Activated T-cell treated with anti-CD3 and anti-CD28 coated beads, Interleukin-2, amount 50 U/mL, for 24 hours (primary cell): ENCODE measurements around the gene MYO5B.
"Not testable (repeated sequence)": the region's sequence is repeated elsewhere in the genome, so short reads cannot be mapped to it uniquely, and the experiment has no call there.

ENCODE experiments used
- DNase-seq: peaks from one replicate; pipeline ENCODE4 v3.0.0-alpha.2; 2020
- H3K27ac Mint-ChIP-seq: 2 replicates; pipeline ENCODE4 v1.8.0; 2020; ENCODE audit warnings: mild to moderate bottlenecking, mixed read lengths
- H3K27me3 Mint-ChIP-seq: 2 replicates; pipeline ENCODE4 v1.8.0; 2020; ENCODE audit warnings: mixed read lengths
- H3K36me3 Mint-ChIP-seq: 2 replicates; pipeline ENCODE4 v1.8.0; 2020; ENCODE audit warnings: low read depth, mixed read lengths
- H3K4me1 Mint-ChIP-seq: 2 replicates; pipeline ENCODE4 v1.8.0; 2020; ENCODE audit warnings: low read depth, mixed read lengths
- H3K4me3 Mint-ChIP-seq: 2 replicates; pipeline ENCODE4 v1.8.0; 2020; ENCODE audit warnings: mild to moderate bottlenecking, moderate library complexity, mixed read lengths
- H3K9me3 Mint-ChIP-seq: 2 replicates; pipeline ENCODE4 v1.8.0; 2020; ENCODE audit warnings: mixed read lengths

The MYO5B gene

GRCh38 chr18:50114448-50114847 lies 80.5 kb downstream of the MYO5B start:
- H3K4me1 Mint-ChIP-seq = no peaks in the 10 kb centered on the region
- peaks cover 32% of the 10 kb centered on the region for H3K27me3 Mint-ChIP-seq
- H3K27ac Mint-ChIP-seq = no peak overlapping the region
- DNase-seq = no peak
- no peaks in the 10 kb centered on the region for H3K36me3 Mint-ChIP-seq
- no peaks in the 10 kb centered on the region for H3K9me3 Mint-ChIP-seq
- no peak overlapping the region for H3K4me3 Mint-ChIP-seq

- Mint-ChIP-seq H3K36me3 (no peaks in the 10 kb centered on the region), H3K27ac (no peak overlapping the region), H3K27me3 (peaks cover 33% of the 10 kb centered on the region), H3K4me1 (no peaks in the 10 kb centered on the region), H3K9me3 (no peaks in the 10 kb centered on the region), H3K4me3 (no peak overlapping the region)
- DNase-seq = no peak
Measured at GRCh38 chr18:50113726-50114125, 81.2 kb downstream of the MYO5B start.

DNA sequence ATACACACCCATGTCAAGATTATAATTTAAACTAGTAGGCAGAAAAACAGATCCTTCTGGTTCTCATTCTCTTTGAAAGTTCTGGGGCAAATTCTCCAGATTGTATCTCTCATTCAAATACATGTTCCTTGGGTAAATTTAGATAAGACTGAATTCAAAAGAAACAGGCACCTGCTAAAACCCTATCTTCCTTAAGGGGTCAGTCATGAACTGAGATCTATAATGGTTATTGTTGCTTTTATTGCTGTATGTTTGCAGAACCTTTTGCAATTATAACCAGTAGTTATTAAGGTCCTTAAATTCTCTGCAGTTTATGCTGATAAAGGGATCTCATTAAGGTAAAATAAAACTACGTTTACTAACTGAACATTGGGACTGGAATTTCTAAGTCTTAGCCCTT lies 83.5 kb downstream of the MYO5B start:
- DNase-seq = no peak

GRCh38 chr18:50107468-50107977 lies 87.4 kb downstream of the MYO5B start:
- DNase-seq = no peak
- H3K4me1 Mint-ChIP-seq = no peaks in the 10 kb centered on the region
- no peak overlapping the region for H3K27ac Mint-ChIP-seq
- H3K9me3 Mint-ChIP-seq = no peaks in the 10 kb centered on the region
- peaks cover 26% of the 10 kb centered on the region for H3K27me3 Mint-ChIP-seq
- H3K36me3 Mint-ChIP-seq = no peaks in the 10 kb centered on the region
- H3K4me3 Mint-ChIP-seq = no peak overlapping the region

More for the DNA sequence above, 83.5 kb downstream of the MYO5B start:
- H3K27ac Mint-ChIP-seq = no peak overlapping the region
- no peak overlapping the region for H3K4me3 Mint-ChIP-seq
- H3K4me1 Mint-ChIP-seq = no peaks in the 10 kb centered on the region
- peaks cover 35% of the 10 kb centered on the region for H3K27me3 Mint-ChIP-seq
- H3K9me3 Mint-ChIP-seq = no peaks in the 10 kb centered on the region
- H3K36me3 Mint-ChIP-seq = no peaks in the 10 kb centered on the region

GRCh38 chr18:50105027-50105426 lies 89.9 kb downstream of the MYO5B start:
- Mint-ChIP-seq H3K27ac (no peak overlapping the region), H3K9me3 (no peaks in the 10 kb centered on the region), H3K4me1 (peaks cover 1% of the 10 kb centered on the region), H3K36me3 (no peaks in the 10 kb centered on the region), H3K4me3 (no peak overlapping the region), H3K27me3 (peaks cover 38% of the 10 kb centered on the region)
- DNase-seq = no peak

DNA sequence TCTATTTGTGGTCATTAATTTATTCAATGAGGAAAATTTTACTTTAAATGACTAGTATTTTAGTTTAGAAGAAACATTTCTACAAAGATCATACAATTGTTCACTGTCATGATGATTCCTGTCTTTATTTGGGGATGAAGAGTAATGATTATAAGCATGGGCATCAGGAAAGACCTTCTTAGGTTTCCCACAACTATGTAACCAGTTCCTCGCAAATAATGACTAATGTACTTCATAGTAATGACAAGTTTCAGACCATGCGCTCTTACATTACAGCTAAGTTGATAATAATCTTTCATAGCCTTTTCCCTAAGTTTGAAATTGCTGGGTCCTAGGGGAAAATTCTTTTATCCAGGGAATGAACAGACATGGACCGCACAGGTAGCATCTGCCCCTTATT lies 90.5 kb downstream of the MYO5B start:
- Mint-ChIP-seq H3K27me3 (peaks cover 38% of the 10 kb centered on the region), H3K4me3 (no peak overlapping the region), H3K9me3 (no peaks in the 10 kb centered on the region), H3K27ac (no peak overlapping the region), H3K4me1 (peaks cover 4% of the 10 kb centered on the region), H3K36me3 (no peaks in the 10 kb centered on the region)
- DNase-seq = no peak

- peaks cover 4% of the 10 kb centered on the region for H3K4me1 Mint-ChIP-seq
- H3K9me3 Mint-ChIP-seq = no peaks in the 10 kb centered on the region
- no peak overlapping the region for H3K4me3 Mint-ChIP-seq
- peaks cover 40% of the 10 kb centered on the region for H3K27me3 Mint-ChIP-seq
- DNase-seq = no peak
- no peaks in the 10 kb centered on the region for H3K36me3 Mint-ChIP-seq
- H3K27ac Mint-ChIP-seq = no peak overlapping the region
Measured at GRCh38 chr18:50099725-50100407, 95.1 kb downstream of the MYO5B start.

DNA sequence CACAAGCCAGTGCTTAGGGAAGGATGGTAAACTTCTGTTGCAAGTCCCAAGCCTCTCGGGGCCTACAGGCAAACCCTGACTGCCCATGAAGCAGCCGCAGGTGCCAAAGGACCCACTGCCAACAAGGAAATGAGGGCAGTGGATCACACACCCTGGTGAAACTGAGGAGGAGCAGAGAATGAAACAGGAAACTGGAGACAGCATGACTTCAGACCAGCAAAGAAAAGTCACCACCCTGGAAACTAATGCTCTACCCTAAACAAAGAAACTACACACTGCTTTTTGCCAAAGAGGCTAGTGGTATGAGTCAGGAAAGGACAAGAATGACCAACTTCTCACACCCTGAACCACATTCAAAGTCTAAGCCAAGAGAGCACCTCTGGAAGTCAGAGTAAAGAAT lies 97.2 kb downstream of the MYO5B start:
- Mint-ChIP-seq H3K4me1 (peaks cover 4% of the 10 kb centered on the region), H3K27me3 (peaks cover 40% of the 10 kb centered on the region), H3K9me3 (no peaks in the 10 kb centered on the region), H3K27ac (no peak overlapping the region), H3K36me3 (no peaks in the 10 kb centered on the region), H3K4me3 (no peak overlapping the region)
- DNase-seq = no peak

- peaks cover 4% of the 10 kb centered on the region for H3K4me1 Mint-ChIP-seq
- peaks cover 39% of the 10 kb centered on the region for H3K27me3 Mint-ChIP-seq
- H3K4me3 Mint-ChIP-seq = no peak overlapping the region
- DNase-seq = no peak
- H3K9me3 Mint-ChIP-seq = no peaks in the 10 kb centered on the region
- H3K36me3 Mint-ChIP-seq = no peaks in the 10 kb centered on the region
- H3K27ac Mint-ChIP-seq = no peak overlapping the region
Measured at GRCh38 chr18:50096766-50097435, 98.0 kb downstream of the MYO5B start.

GRCh38 chr18:50094786-50095185 lies 100.2 kb downstream of the MYO5B start:
- not testable (repeated sequence) for DNase-seq, H3K36me3 Mint-ChIP-seq, H3K4me3 Mint-ChIP-seq, H3K9me3 Mint-ChIP-seq, H3K27ac Mint-ChIP-seq, H3K4me1 Mint-ChIP-seq
- peaks cover 30% of the 10 kb centered on the region for H3K27me3 Mint-ChIP-seq

DNA sequence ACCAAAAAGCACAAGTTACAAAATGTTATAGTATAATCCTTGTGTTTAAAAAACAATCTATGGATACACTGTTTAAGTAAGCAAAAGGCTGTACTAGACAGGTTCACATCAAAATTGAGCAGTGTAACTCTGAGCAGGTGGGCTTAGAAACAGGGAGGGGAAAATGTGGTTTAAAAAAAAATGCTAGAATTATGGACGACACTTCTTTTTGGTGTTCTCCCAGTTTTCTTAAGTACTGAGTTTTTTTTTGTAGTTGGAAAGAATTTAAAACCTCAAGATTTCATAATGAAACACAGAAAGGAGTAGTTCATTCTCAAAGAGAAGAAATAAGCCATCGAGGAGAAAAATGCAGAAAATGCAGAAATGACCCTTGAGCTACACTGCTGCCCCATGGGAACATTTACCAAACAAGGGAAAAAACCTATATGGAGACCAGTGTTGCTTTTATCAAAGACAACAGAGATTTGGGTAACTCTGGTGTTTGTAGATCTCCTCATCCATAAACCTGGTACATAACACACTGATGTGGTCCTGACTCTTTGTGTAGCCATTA lies 100.7 kb downstream of the MYO5B start:
- Mint-ChIP-seq H3K9me3 (no peaks in the 10 kb centered on the region), H3K4me3 (no peak overlapping the region), H3K27ac (no peak overlapping the region), H3K4me1 (no peaks in the 10 kb centered on the region), H3K36me3 (no peaks in the 10 kb centered on the region), H3K27me3 (peaks cover 32% of the 10 kb centered on the region)
- no peak for DNase-seq

GRCh38 chr18:50093366-50094064 lies 101.4 kb downstream of the MYO5B start:
- DNase-seq = no peak
- Mint-ChIP-seq H3K27ac (no peak overlapping the region), H3K36me3 (no peaks in the 10 kb centered on the region)

DNA sequence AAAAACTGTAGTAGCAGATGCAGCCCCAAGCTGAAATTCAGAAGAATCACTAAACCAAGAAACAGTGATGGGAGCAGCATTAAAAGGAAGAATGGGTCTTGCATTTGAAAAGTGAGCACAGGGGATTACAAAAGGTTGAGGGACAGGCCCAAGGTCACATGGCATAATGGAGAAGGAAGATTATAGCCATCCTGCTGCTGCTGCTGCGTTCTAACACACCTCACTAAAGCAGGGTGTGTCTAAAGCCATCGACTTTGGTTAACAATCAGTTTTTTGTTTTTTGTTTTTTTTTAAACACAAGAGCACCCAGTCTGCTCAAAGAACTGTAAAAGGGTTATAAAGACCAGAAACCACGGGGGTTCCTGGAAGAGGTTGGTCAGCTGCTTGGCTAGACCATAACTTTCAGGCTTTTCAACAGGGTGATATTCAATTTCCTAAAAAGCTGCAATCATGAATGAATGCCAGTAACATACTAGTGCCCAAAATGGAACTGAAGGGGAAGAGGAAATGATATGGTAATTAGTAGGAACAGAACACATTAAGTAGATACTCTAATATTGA lies 102.6 kb downstream of the MYO5B start:
- Mint-ChIP-seq H3K36me3 (no peaks in the 10 kb centered on the region), H3K27ac (no peak overlapping the region), H3K27me3 (peaks cover 24% of the 10 kb centered on the region), H3K4me1 (no peaks in the 10 kb centered on the region), H3K9me3 (no peaks in the 10 kb centered on the region), H3K4me3 (no peak overlapping the region)
- no peak for DNase-seq

More at GRCh38 chr18:50093366-50094064, 101.4 kb downstream of the MYO5B start:
- peaks cover 27% of the 10 kb centered on the region for H3K27me3 Mint-ChIP-seq
- no peak overlapping the region for H3K4me3 Mint-ChIP-seq
- H3K9me3 Mint-ChIP-seq = no peaks in the 10 kb centered on the region
- no peaks in the 10 kb centered on the region for H3K4me1 Mint-ChIP-seq

- H3K27me3 Mint-ChIP-seq = peaks cover 19% of the 10 kb centered on the region
- H3K4me1 Mint-ChIP-seq = no peaks in the 10 kb centered on the region
- no peak overlapping the region for H3K4me3 Mint-ChIP-seq
- no peak overlapping the region for H3K27ac Mint-ChIP-seq
- no peaks in the 10 kb centered on the region for H3K36me3 Mint-ChIP-seq
- no peak for DNase-seq
- H3K9me3 Mint-ChIP-seq = no peaks in the 10 kb centered on the region
Measured at GRCh38 chr18:50091509-50092244, 103.3 kb downstream of the MYO5B start.
